Measurements from ENCODE around the gene MAPK7.

DNA sequence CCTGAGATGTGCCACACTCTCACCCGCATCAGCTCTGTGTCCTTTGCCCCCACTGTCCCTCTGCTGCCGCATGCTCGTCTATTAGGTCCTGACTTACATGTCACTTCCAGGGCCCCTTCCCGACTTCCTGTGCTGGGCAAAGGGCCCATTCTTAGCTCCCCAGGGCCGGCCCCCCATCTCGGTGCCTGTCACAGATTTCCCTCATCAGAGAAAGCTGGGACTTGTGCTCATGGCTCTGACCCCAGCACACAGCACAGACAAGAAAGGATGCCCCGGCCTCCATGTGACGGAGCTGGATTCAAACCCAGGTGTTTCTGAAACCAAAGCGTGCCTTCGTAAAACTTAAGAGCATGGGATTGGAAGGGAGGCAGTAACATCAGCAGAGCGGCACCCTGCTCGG lies 5.9 kb upstream of the MAPK7 start:
- TF ChIP-seq EZH2phosphoT487 (IDR thresholded peaks at IDR 0.05; ENCODE audit: borderline replicate concordance, low read depth) (no peak), CTCF (IDR thresholded peaks at IDR 0.05) (no peak), ZBTB33 (IDR thresholded peaks at IDR 0.05; ENCODE audit: borderline replicate concordance, low read depth) (no peak), POLR2AphosphoS5 (IDR thresholded peaks at IDR 0.05; ENCODE audit: low read depth, low read length) (no peak), REST (IDR thresholded peaks at IDR 0.05; ENCODE audit: low read depth, low read length) (no peak), MAX (IDR thresholded peaks at IDR 0.05; ENCODE audit: low read depth) (no peak), TAF1 (IDR thresholded peaks at IDR 0.05; ENCODE audit: borderline replicate concordance, low read depth, low read length) (no peak)

All from SK-N-SH (cell line).